Measurements from ENCODE around the gene HPS3.

HPS3 gene

DNA sequence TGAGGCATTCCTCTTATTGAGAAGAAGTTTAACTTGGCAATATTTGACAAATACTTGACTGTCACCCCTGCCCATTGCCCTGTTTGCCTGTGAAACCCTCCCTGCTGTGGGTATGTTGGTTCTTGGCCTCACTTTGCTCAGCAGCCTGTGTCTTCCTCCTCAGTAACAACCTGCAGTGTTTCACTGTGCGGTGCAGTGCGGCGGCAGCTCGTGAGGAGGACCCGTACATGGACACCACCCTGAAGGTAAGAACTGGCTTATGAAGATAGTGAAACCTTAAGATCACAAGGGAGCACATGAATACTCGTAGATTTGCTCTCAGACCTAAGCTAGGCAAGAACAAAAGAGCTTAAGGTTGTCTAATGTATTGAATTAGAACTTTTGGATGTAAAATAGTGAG lies 21.0 kb downstream of the HPS3 start:
- no peak for DNase-seq
- Histone ChIP-seq H3K36me3 (replicated peaks) (no peaks in the 10 kb centered on the region), H3K27me3 (replicated peaks) (no peaks in the 10 kb centered on the region), H3K27ac (no peak overlapping the region), H3K4me3 (ENCODE audit: low read depth, low read length) (no peak overlapping the region)
- in situ Hi-C loops (cut with HindIII; ENCODE audit: low pct_ligation_motif_present, low sequenced_read_pairs), result no loop called here
- TF ChIP-seq, protein P1, sequence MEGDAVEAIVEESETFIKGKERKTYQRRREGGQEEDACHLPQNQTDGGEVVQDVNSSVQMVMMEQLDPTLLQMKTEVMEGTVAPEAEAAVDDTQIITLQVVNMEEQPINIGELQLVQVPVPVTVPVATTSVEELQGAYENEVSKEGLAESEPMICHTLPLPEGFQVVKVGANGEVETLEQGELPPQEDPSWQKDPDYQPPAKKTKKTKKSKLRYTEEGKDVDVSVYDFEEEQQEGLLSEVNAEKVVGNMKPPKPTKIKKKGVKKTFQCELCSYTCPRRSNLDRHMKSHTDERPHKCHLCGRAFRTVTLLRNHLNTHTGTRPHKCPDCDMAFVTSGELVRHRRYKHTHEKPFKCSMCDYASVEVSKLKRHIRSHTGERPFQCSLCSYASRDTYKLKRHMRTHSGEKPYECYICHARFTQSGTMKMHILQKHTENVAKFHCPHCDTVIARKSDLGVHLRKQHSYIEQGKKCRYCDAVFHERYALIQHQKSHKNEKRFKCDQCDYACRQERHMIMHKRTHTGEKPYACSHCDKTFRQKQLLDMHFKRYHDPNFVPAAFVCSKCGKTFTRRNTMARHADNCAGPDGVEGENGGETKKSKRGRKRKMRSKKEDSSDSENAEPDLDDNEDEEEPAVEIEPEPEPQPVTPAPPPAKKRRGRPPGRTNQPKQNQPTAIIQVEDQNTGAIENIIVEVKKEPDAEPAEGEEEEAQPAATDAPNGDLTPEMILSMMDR (IDR thresholded peaks at IDR 0.05; ENCODE audit: low read depth, low read length, missing control alignments), result no peak

DNA sequence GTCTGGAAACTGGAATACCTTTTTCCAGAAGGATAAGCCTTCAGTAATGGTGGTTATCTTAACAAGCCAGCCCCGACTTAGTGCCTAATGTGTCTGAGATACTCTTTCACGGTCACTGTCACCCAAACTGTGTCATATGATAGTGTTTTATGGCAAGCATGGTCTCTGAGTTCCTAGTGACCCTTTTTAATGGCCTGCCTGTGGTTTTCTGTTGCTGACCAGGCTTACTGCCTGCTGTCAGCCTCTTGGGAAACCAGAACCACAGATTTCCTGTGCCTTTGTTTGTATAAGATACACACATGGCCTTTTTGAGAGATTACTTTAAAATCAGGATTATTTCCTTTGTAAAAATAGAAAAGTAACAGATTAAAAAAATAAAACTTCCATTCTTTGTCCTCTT lies 22.4 kb downstream of the HPS3 start:
- Histone ChIP-seq H3K4me3 (ENCODE audit: low read depth, low read length) (no peak overlapping the region), H3K36me3 (replicated peaks) (no peaks in the 10 kb centered on the region), H3K27ac (peak overlapping the region; percentile 16), H3K27me3 (replicated peaks) (no peaks in the 10 kb centered on the region)
- DNase-seq, result peak; percentile 78
- TF ChIP-seq, protein P1 (IDR thresholded peaks at IDR 0.05; ENCODE audit: low read depth, low read length, missing control alignments), result no peak
- in situ Hi-C loops (cut with HindIII; ENCODE audit: low pct_ligation_motif_present, low sequenced_read_pairs), result no loop called here

DNA sequence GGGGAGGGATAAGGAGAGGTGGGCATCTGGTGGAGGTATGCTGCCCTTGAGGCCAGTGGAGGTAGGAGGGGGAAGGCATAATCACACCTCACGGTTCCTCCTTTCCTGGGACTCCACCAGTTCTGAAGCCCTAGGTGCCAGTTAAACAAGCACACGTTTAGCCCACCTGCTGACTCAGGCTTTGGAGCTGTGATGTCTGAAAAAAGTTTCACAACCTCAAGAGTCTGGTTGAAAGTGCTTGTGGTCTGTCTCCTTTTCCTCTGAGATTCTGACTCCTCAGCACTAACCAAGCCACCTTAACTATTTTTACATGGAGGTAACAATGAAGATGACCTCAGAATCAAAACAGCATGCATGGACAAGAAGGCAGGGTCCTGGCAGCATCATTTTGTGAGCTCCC lies 23.0 kb downstream of the HPS3 start:
- H3K27me3 ChIP-seq (replicated peaks), result no peaks in the 10 kb centered on the region
- H3K27ac ChIP-seq, result peak overlapping the region; percentile 16
- no peak overlapping the region for H3K4me3 ChIP-seq (ENCODE audit: low read depth, low read length)
- in situ Hi-C loops (cut with HindIII; ENCODE audit: low pct_ligation_motif_present, low sequenced_read_pairs), result no loop called here
- TF ChIP-seq, protein P1 (IDR thresholded peaks at IDR 0.05; ENCODE audit: low read depth, low read length, missing control alignments), result no peak
- peak; percentile 59 for DNase-seq
- peaks cover 1% of the 10 kb centered on the region for H3K36me3 ChIP-seq (replicated peaks)

DNA sequence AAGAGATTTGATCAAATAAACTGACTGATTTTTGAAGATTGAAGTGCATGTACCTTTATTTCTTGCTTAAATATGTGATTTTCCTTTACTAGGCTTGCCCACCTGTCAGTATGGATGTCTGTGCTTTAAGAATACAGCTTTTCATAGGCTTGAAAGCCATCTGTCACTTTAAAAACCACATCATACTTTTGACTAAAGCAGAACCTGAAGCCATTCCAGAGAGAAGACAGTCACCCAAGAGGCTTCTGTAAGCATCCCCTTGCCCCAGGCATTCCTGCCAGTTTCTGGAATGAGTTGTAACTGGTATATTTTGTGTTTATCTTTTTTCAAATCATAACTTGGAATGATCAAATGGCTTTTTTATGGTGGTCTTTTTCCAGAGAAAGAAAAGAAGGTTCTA lies 24.0 kb downstream of the HPS3 start:
- Histone ChIP-seq H3K36me3 (replicated peaks) (peaks cover 3% of the 10 kb centered on the region), H3K4me3 (ENCODE audit: low read depth, low read length) (no peak overlapping the region), H3K27ac (no peak overlapping the region), H3K27me3 (replicated peaks) (no peaks in the 10 kb centered on the region)
- in situ Hi-C loops (cut with HindIII; ENCODE audit: low pct_ligation_motif_present, low sequenced_read_pairs), result no loop called here
- TF ChIP-seq, protein P1 (IDR thresholded peaks at IDR 0.05; ENCODE audit: low read depth, low read length, missing control alignments), result no peak
- no peak for DNase-seq

DNA sequence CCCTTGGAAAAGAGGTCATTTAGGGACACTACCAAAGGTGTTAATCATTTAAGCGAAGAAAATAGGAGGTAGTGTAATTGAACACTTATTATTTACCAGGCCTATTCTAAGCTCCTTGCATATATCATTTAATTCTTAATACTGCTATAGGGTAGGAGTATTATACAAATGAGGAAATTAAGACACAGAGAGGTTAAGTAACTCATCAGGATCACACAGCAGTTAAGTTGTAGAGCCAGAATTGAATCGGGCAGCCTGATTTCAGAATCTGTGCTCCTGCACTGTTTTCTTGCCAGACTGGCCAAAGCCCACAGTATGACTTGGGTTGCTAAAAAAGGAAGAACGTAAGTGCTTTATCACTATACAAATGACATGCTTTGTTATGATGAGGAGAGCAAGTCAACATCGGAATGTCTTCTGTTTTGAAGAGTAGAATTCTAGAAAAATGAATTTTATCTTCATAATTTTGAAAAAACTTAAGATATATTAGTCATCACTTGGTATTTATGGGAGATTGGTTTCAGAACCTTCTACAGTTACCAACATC lies 31.4 kb downstream of the HPS3 start:
- Histone ChIP-seq H3K4me3 (ENCODE audit: low read depth, low read length) (no peak overlapping the region), H3K27ac (no peak overlapping the region), H3K36me3 (replicated peaks) (peaks cover 6% of the 10 kb centered on the region), H3K27me3 (replicated peaks) (no peaks in the 10 kb centered on the region)
- TF ChIP-seq, protein P1 (IDR thresholded peaks at IDR 0.05; ENCODE audit: low read depth, low read length, missing control alignments), result no peak
- DNase-seq, result peak; percentile 37
- in situ Hi-C loops (cut with HindIII; ENCODE audit: low pct_ligation_motif_present, low sequenced_read_pairs), result no loop called here

DNA sequence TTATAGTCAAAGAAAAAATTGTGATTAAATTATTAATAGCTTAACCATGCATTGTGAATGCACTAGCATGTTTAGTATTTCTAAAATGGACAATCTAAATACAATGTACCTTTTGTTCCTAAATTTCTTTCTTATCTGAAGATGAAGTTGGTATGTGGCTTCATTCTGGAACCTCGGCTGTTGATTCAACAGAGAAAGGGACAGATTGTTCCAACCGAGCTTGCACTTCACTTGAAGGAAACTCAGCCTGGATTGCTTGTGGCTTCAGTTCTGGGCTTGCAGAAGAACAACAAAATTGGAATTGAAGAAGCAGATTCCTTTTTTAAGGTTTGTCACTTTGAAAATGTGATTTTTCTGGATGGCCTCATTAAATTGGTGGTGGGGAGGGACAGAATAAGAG lies 32.6 kb downstream of the HPS3 start:
- H3K27ac ChIP-seq, result no peak overlapping the region
- in situ Hi-C loops (cut with HindIII; ENCODE audit: low pct_ligation_motif_present, low sequenced_read_pairs), result no loop called here
- H3K4me3 ChIP-seq (ENCODE audit: low read depth, low read length), result no peak overlapping the region
- H3K36me3 ChIP-seq (replicated peaks), result peaks cover 6% of the 10 kb centered on the region
- H3K27me3 ChIP-seq (replicated peaks), result no peaks in the 10 kb centered on the region
- DNase-seq, result no peak
- TF ChIP-seq, protein P1 (IDR thresholded peaks at IDR 0.05; ENCODE audit: low read depth, low read length, missing control alignments), result no peak
